Neuron (in vitro differentiated cells): Measurements from ENCODE around the gene DKK3.

Experiments
- H2AFZ ChIP-seq: one replicate; pipeline ENCODE4 v1.6.1; 2013; ENCODE audit warnings: low read depth, mild to moderate bottlenecking, inconsistent platforms, low read length, moderate library complexity
- H3K27me3 ChIP-seq: one replicate; pipeline ENCODE4 v1.6.1; 2013; ENCODE audit warnings: low read length; ENCODE audit not compliant: insufficient read depth
- H3K36me3 ChIP-seq: one replicate; pipeline ENCODE4 v1.6.1; 2013; ENCODE audit warnings: low read length; ENCODE audit not compliant: insufficient read depth
- H3K4me1 ChIP-seq: one replicate; pipeline ENCODE4 v1.6.1; 2013; ENCODE audit warnings: low read length; ENCODE audit not compliant: insufficient read depth
- H3K4me3 ChIP-seq: 2 replicates; pipeline ENCODE4 v1.5.1; 2013; ENCODE audit warnings: mild to moderate bottlenecking, low read length, moderate library complexity
- H3K9me3 ChIP-seq: one replicate; pipeline ENCODE4 v1.6.1; 2013; ENCODE audit warnings: low read length

Gene DKK3

DNA sequence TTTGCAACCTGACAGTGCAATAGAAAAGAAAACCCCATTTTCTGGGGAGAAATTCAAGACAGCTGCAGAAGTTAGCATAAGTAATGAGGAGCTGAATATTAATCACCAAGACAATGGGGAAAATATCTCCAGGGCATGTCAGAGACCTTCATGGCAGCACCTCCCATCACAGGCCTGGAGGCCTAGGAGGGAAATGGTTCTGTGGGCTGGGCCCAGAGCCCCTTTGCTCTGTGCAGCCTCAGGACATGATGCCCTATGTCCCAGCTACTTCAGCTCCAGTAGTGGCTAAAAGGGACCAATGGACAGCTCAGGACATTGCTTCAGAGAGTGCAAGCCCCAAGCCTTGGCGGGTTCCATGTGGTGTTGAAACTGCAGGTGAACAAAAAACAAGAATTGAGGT, 14.6 kb upstream of the DKK3 start:
- Histone ChIP-seq H3K4me1 (peaks cover 26% of the 10 kb centered on the region), H2AFZ (no peak overlapping the region), H3K4me3 (no peak overlapping the region), H3K9me3 (peaks cover 3% of the 10 kb centered on the region), H3K36me3 (no peaks in the 10 kb centered on the region), H3K27me3 (no peaks in the 10 kb centered on the region)

DNA sequence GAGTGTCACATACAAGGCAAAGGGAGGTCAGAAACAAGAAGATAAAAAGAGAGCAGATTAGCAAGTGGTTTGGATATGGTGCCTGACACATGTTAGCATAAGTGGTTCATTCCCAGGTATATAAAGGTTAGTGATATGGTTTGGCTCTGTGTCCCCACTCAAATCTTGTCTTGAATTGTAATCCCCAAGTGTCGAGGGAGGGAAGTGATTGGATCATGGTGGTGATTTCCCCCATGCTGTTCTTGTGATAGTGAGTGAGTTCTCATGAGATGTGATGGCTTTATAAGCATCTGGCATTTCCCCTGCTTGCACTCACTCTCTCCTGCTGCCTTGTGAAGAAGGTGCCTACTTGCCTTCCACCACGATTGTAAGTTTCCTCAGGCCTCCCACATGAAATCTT, 12.1 kb upstream of the DKK3 start:
- no peak overlapping the region for H3K4me3 ChIP-seq
- H2AFZ ChIP-seq: no peak overlapping the region
- H3K27me3 ChIP-seq: no peaks in the 10 kb centered on the region
- peaks cover 3% of the 10 kb centered on the region for H3K9me3 ChIP-seq
- peaks cover 25% of the 10 kb centered on the region for H3K4me1 ChIP-seq
- no peaks in the 10 kb centered on the region for H3K36me3 ChIP-seq

DNA sequence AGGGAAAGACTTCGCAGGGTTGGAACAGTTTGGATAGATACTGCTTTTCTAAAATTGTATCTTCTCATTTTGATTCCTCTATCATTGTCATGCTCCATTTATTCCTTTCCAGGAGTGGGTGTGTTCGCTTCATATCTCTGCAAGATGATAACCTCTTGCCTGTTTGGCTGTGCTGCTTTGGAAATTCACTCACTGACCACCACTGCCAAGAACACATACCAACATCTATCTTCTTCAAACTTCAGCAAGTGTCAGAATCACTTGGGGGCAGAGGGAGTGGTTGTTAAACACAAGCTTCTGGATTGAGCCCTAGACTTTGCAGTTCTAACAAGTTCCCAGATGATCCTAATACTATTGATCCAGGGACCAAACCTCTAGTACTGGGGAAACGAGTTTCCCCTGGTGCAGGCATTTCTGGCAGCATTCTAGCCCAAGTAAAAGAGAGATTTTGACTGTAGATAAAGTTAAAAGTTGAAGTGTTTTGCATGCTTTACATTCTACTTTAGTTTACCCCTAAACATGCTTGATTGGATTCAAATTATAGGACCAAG, 11.5 kb upstream of the DKK3 start:
- Histone ChIP-seq H3K4me3 (no peak overlapping the region), H3K36me3 (no peaks in the 10 kb centered on the region), H3K27me3 (no peaks in the 10 kb centered on the region), H3K4me1 (peaks cover 25% of the 10 kb centered on the region), H3K9me3 (peaks cover 3% of the 10 kb centered on the region), H2AFZ (peak overlapping the region; percentile 68)

DNA sequence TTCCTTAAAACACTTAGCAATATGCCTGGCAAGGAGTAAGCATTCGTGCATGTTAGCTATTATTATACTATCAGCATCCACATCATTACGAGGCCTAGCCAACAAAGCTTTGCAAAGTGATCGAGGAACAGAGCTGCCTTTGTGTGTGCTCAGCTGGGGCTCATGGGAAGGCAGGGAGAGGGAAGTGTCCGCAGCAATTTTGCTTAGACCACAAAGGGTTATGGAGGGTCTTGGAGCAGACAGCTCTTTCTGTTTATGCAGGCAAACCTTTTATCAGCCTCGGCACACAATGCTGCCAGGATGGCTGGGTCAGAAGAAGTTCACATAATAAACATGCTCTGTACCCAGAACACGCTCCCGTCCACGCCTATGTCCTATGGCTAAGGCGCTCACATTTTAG, 10.9 kb upstream of the DKK3 start:
- Histone ChIP-seq H3K27me3 (no peaks in the 10 kb centered on the region), H3K36me3 (no peaks in the 10 kb centered on the region), H3K4me3 (no peak overlapping the region), H3K9me3 (peaks cover 3% of the 10 kb centered on the region), H3K4me1 (peaks cover 25% of the 10 kb centered on the region), H2AFZ (peak overlapping the region; percentile 68)

DNA sequence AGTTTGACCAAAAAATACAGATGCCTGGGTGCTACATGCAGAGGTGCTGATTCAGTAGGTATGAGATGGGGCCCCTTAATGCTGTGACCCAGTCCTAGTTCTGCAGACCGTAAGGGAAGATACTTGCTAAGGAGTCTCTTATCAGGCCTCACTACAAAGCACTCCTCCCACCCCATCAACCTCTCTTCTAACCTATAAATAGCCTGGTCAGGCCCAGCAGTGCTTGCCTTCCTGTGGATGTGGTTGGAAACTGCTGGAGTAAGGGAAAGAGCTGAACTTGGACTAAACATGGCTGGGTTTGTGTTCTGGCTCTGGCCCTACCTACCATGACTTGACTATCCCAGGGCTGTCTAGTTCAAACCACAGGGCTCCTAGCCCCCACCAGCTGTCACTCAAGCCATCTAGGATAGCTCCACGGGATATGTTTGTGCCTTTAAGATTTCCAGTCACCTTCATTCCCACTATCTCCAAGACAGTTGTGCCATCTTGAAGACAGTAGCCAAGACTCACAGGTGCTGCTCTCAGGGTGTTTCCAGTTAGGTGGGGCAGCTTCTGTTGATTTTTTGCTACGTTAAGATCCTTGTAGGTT, 9.5 kb upstream of the DKK3 start:
- no peak overlapping the region for H3K4me3 ChIP-seq
- H2AFZ ChIP-seq: no peak overlapping the region
- peaks cover 25% of the 10 kb centered on the region for H3K4me1 ChIP-seq
- no peaks in the 10 kb centered on the region for H3K9me3 ChIP-seq
- no peaks in the 10 kb centered on the region for H3K27me3 ChIP-seq
- H3K36me3 ChIP-seq: no peaks in the 10 kb centered on the region

DNA sequence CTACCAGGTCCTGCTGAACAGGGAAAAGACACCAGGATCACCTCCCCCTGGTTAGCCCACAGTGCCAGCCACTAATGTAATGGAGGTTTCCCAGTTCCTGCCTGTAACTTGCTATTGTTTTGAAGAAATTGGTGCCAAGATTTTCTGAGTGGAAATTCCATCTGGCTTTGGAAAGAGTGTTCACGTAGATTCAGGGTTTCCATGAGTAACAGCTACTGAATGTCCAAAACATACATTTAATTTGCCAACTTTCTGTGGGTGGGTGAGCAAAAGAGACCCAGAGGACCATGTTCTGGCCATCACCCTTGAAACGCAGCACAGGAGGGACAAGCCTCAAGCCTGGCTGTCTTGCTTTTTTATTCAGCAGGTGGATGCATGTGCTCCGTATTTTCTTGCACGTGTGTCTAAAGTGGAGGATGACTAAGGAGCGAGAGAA, 8.8 kb upstream of the DKK3 start:
- H3K27me3 ChIP-seq: no peaks in the 10 kb centered on the region
- no peak overlapping the region for H3K4me3 ChIP-seq

GRCh38 chr11:12016246-12016645, 7.8 kb upstream of the DKK3 start:
- Histone ChIP-seq H3K27me3 (no peaks in the 10 kb centered on the region), H2AFZ (no peak overlapping the region), H3K4me1 (peaks cover 25% of the 10 kb centered on the region), H3K9me3 (no peaks in the 10 kb centered on the region), H3K36me3 (no peaks in the 10 kb centered on the region), H3K4me3 (no peak overlapping the region)

More for the DNA sequence above, 8.8 kb upstream of the DKK3 start:
- Histone ChIP-seq H3K4me1 (peaks cover 25% of the 10 kb centered on the region), H3K9me3 (no peaks in the 10 kb centered on the region), H2AFZ (no peak overlapping the region), H3K36me3 (no peaks in the 10 kb centered on the region)

- H3K4me1 ChIP-seq: peaks cover 22% of the 10 kb centered on the region
- H3K4me3 ChIP-seq: no peak overlapping the region
- no peaks in the 10 kb centered on the region for H3K36me3 ChIP-seq
- H3K9me3 ChIP-seq: no peaks in the 10 kb centered on the region
- no peak overlapping the region for H2AFZ ChIP-seq
- no peaks in the 10 kb centered on the region for H3K27me3 ChIP-seq
These were observed 7.1 kb upstream of the DKK3 start for GRCh38 chr11:12015486-12015885.

DNA sequence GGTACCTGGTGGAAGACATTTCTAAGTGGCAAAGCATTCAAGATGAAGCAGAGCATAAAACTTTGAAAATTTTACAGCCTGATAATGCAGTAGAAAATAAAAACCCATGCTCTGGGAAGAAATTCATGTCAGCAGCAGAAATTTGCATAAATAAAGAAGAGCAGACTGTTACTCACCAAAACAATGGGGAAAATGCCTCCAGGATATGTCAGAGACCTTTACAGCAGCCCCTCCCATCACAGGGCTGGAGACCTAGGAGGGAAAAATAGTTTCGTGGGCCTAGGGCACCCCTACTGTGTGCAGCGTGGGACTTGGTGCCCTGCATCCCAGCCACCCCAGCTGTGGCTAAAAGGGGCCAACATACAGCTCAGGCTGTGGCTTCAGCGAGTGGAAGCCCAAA, 5.4 kb upstream of the DKK3 start:
- H3K36me3 ChIP-seq: no peaks in the 10 kb centered on the region
- no peaks in the 10 kb centered on the region for H3K9me3 ChIP-seq
- H2AFZ ChIP-seq: no peak overlapping the region
- peaks cover 14% of the 10 kb centered on the region for H3K4me1 ChIP-seq
- H3K27me3 ChIP-seq: no peaks in the 10 kb centered on the region
- H3K4me3 ChIP-seq: no peak overlapping the region

DNA sequence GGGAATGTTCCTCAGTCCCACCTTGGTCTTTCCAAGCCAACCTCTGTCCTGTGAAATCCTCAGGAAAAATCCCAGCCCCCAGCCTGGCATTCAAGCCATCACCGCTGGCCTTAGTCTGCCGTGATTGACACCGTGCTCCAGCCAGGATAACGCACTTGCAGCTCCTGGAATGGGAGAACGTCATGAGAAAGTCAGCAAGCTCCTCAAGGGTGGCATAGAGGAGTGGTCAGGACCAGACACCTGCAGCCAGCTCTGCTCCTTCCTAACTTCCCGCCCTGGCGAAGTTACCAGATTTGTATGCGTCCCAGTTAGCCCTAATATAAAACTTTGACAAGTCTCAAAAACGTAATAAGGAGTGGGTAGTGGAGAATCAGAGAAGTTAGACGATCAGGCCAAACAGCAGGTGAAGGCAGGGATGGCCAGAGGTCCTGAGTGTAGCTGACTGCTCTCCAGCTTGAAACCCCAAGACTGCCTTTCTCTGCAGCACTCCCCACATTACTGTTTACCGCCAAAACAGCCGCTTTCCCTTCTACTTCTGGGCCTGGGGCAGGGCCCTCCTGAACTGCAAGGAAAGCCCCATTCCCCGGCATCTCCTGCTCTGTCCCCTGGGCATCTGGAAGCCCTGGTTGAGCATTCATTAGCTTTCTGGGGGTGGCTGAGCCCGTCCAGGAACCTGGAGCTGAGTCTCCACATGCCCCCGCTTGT, 1.3 kb upstream of the DKK3 start:
- Histone ChIP-seq H3K9me3 (no peaks in the 10 kb centered on the region), H3K4me1 (peaks cover 9% of the 10 kb centered on the region), H2AFZ (peak overlapping the region; percentile 41), H3K4me3 (peak overlapping the region; percentile 52), H3K36me3 (no peaks in the 10 kb centered on the region), H3K27me3 (no peaks in the 10 kb centered on the region)

DNA sequence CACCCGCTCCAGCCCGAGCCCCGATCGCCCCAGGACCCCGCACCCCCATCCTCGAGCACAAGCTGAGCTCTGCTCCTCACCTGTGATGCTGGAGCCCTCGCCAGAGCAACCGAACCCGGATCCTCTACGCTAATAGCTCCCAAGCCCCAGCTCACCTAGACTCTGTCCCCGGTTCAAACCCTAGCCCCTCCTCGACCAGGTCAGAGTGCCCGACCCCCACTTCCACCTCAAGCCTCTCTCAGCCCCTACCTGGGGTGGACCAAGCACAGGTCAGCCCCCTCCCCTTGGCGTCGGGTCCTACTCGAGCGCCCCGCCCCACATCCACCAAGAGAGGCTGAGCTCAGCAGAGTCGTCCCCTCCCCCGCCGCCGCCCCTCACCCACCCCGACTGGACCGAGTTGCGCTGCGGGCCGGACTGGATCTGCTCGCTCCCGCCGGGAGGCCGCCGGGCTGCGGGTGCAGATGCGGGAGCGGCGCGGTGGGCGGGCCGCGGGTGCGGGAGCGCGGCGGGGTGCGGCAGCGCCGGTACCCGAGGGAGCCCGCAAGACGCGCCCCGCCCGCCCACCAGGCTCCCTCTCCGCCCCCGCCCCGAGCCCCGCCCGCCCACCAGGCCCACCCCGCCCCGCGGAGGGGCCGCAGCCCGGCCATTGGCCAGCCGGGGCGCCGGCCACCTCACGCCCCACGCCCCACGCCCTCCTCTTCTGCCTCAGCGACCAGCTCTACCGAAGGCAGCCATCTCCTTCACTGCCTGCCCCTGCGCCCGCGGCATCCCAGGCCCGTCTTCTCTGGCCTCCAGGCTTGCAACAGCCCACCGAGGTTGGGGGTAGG, 577 bp upstream of the DKK3 start:
- H3K4me3 ChIP-seq: peak overlapping the region; percentile 52
- H2AFZ ChIP-seq: peak overlapping the region; percentile 82

GRCh38 chr11:12007230-12007593, 1.2 kb downstream of the DKK3 start:
- Histone ChIP-seq H3K4me3 (no peak overlapping the region), H3K9me3 (no peaks in the 10 kb centered on the region), H2AFZ (no peak overlapping the region), H3K36me3 (no peaks in the 10 kb centered on the region), H3K4me1 (peaks cover 9% of the 10 kb centered on the region), H3K27me3 (no peaks in the 10 kb centered on the region)

More for the DNA sequence above, 577 bp upstream of the DKK3 start:
- Histone ChIP-seq H3K27me3 (no peaks in the 10 kb centered on the region), H3K4me1 (peaks cover 9% of the 10 kb centered on the region), H3K9me3 (no peaks in the 10 kb centered on the region), H3K36me3 (no peaks in the 10 kb centered on the region)
